ENCODE results near the gene PTPRN2.

PTPRN2 gene

DNA sequence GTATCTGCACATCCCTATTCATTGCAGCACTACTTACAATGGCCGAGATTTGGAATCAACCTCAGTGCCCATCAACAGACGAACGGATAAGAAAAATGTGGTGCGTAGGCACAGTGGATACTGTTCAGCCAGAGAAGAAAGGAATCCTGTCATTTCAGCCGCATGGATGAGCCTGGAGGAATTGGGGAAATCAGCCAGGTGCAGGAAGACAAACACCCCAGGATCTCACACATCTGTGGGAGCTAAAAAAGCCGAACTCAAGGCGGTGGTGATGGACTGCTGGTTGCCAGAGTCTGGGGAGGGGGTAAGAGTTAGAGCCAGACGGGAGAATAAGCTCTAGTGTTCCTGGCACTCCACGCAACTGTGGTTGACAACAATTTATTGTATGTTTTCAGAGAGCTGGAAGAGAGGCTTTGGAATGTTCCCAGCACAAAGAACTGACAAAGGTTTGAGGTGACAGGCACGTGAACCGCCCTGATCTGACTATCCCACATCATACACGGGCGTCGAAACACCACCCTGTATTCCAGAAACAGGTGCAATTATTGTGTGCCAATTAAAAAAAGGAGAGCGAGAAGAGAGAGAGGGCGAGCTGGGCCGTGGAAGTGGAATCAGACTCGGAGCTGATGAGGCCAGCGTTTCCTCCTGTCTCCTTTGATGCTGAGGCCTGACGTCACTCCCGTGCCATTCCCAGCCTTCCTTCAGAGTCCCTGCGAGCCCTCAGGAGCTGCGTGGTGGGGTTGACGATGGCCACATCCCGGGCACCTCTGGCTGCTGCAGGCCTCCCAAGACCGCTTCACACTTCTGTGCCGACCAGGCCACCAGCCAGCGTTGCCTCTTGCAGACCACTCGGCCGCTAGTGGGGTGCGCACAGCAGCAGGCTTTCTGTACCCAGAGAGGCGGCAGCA, 1061.4 kb downstream of the PTPRN2 start:
- no peak for DNase-seq (ENCODE audit: low read depth)

DNA sequence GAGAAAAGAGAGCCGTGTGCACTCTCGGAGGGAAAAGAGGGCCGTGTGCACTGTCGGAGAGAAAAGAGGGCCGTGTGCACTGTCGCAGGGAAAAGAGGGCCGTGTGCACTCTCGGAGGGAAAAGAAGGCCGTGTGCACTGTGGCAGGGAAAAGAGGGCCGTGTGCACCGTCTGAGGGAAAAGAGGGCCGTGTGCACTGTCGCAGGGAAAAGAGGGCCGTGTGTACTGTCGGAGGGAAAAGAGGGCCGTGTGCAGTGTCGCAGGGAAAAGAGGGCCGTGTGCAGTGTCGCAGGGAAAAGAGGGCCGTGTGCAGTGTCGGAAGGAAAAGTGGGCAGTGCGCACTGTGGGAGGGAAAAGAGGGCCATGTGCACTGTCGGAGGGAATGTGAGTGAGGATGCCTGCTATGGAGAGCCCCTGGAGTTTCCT, 1062.1 kb downstream of the PTPRN2 start:
- DNase-seq (ENCODE audit: low read depth), result no peak

DNA sequence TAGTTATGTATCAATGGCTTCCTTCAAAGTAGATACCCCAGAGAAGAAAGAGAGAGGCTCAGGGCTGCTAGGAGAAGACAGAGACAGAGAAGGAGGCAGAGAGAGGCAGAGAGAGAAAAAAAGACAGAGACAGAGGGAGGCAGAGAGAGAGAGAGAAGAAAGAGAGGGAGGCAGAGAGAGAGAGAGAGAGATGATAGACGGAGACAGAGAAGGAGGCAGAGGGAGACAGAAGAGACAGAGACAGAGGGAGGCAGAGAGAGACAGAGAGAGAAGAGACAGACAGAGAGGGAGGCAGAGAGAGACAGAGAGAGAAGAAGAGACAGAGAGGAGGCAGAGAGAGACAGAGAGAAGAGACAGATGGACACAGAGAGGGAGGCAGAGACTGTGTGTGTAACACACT, 1062.9 kb downstream of the PTPRN2 start:
- DNase-seq (ENCODE audit: low read depth), result no peak

DNA sequence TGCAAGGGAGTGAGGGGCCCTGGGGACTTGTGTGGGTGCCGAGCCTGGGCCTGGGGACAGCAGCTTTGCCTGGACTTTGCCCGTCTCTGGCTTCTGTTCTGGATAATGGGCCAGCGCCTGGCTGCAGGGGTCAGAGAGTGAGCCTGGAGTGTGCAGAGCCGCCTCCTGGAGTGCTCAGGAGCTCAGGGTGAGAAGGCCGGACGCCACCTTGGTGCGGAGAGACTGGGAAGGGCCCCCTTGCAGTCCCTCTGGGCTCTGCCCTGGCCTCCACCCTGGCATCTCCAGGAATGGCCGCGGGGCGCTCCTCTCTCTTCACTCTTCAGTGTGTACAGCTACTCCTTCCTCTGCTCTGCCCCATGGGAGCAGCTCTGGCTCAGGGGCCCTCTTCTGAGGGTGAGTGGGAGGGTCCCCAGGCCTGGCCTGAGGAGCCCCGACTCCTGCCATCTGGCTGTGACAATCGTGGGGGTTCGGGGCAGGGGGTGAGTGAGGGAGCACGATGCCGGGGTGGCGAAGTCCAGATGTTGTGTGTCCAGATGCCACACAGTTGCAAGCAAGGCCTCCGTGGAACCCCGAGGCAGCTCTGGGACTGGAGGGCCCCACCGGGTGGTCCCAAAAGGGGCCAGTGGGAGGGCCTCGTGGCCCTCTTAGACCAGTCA, 1063.7 kb downstream of the PTPRN2 start:
- no peak for DNase-seq (ENCODE audit: low read depth)

DNA sequence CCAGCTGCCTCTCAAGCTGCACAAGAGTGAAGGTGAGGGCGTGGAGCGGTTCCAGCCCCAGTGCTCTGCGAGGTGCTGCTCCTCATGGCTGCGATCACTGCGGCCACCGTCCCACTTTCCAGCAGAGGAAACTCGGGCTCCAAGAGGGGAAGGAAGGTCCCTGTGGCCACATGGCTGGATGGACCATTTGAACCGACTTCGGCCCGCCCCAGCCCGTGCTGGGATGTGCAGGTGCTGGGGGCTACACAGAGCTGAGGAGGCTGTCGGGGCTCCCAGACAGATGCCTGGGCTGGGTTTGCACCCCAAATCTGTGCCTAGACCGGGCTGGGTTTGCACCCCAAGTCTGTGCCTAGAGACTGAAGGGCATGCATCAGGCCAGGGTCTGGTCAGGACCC, 1064.3 kb downstream of the PTPRN2 start:
- no peak for DNase-seq (ENCODE audit: low read depth)

DNA sequence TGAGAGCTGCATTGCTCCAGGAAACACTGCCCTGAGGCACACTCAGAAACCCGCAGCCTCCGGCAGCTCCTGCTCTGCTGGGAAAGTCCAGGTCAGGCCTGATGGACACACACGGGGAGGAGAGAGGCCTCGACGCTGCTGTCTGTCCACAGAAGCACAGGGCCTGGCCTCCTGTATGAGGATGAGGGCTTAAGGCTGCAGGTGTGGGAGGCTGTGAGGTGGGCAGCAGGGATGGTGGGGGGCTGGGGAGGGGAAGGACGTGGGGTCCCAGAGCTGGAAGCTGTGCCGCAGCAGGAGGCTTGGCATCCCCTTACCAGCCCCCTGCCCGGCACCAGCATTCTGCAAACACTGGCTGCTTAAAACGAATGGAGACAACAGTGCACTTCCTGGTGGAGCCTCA, 1064.7 kb downstream of the PTPRN2 start:
- no peak for DNase-seq (ENCODE audit: low read depth)

DNA sequence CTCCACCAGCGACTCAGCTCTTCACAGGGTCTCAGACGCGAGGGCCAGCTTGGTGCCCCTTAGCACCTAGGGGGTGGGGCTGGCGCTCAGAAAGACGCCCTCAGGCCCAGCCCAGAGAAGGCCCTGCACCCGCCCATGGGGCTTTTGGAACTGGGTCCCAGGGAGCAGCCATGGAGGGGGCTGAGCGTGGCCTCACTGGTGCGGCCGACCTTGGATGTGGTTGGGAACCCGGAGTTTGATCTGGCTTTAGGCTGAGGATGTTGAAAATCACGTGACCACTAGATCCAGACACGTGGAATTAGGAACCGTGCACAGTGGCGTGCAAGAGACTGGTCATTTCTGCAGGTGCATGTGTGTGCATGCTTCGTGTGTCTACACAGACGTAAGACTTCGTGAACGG, 1065.4 kb downstream of the PTPRN2 start:
- no peak for DNase-seq (ENCODE audit: low read depth)

DNA sequence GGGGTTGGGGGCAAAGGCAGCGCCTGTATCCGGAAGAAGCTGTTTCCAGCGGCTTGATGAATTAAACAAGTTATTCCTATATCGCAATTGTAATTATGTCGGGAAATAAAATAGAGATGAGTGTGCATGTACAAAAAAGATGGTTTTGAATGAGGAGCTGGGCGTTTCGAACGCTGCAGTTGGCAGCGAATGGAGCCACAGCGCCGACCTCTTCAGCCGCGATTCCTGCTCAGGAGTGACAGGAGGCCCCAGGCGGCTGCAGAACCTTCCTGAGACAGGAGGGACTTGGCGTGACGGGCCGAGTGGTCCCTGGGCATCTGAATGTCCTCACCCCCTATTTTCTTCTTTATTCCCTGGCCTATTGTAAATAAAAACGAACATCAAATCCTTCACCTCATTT, 1065.9 kb downstream of the PTPRN2 start:
- no peak for DNase-seq (ENCODE audit: low read depth)

DNA sequence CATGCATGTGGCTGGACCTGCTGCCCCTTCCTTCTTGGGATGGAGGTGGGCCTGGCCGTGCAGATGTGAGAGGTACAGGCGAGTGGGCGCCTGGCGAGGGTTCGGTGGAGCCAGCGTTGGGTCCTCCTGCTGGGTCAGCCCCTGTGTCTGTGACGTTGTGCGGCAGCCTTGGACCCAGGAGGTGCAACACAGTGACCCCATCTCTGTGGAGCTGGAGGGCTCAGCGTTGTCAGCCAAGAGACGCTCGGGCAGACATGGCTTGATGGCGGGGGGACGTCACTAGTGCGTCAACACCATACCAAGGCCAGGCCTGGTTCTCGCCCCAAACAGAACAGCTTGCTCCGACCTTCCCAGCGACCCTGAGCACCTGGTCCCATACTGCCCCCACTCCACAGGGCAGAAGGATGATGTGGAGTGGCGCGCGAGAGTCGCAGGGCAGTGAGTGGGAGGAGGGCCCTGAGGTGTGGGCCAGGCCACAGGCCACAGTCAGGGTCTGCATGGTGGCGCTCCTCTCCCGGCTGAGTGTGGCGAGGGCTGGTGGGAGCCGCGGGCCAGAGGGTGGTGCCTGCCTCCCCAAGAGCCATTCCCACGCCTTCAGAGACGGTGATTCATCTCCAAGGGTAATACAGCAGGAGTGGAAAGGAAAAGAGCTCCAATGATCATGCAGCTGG, 1066.4 kb downstream of the PTPRN2 start:
- DNase-seq (ENCODE audit: low read depth), result no peak

DNA sequence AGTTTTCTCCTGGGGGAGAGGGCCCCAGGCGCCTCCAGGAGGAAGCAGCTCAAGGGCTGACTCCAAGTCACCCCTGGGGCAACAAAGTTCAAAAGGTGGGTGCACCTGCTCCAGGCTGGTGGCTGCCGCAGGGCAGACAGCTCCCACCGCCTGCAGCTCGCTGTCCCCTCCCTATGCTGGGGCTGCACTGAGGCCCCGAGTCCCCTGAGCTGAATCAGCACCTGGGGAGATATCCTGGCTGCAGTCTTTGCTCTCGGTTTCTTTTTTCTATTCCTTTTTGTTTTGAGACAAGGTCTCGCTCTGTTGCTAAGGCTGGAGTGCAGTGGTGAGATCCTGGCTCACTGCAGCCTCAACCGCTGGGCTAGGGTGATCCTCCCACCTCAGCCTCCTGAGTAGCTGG, 1067.4 kb downstream of the PTPRN2 start:
- no peak for DNase-seq (ENCODE audit: low read depth)

DNA sequence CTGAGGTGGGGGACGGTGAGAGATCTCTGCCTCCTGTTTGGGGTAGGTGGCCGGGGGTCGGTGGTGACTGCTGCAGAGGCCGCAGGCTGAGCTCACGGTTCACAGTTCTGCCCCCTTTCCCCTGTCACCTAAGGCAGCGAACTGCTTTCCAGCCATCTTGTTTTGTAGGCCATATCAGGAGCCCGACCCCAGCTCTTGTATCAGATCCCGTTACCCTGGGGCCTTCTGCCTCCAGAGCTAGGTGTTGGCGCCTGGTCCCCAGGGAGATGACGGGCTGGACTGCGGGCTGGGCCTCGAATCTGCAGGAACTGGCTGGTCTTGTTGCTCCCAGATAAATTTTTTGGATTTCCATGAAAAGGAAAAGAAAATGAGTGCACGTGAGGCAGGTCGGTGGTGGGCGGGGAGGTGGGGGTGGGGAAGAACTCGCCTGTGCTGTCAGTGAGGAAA, 1067.8 kb downstream of the PTPRN2 start:
- DNase-seq (ENCODE audit: low read depth), result no peak

DNA sequence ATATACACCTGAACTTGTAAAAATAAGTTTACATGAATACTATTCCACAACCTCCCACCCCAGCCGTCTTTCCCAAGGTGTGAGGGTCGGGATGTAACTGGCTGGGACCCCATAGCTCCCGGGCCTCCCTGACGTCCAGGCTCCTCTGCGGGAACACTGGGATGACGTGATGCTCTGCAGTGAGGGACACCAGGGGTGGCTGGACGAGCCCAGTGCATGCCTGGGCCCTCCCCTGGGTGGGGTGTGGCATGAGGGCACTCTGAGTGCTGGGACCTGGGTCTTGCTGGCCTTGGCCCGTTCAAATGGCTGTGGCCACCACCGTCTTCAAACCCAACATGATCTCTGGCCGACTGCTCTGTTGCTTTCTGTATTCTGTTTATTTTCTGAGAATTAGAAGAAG, 1068.4 kb downstream of the PTPRN2 start:
- no peak for DNase-seq (ENCODE audit: low read depth)

DNA sequence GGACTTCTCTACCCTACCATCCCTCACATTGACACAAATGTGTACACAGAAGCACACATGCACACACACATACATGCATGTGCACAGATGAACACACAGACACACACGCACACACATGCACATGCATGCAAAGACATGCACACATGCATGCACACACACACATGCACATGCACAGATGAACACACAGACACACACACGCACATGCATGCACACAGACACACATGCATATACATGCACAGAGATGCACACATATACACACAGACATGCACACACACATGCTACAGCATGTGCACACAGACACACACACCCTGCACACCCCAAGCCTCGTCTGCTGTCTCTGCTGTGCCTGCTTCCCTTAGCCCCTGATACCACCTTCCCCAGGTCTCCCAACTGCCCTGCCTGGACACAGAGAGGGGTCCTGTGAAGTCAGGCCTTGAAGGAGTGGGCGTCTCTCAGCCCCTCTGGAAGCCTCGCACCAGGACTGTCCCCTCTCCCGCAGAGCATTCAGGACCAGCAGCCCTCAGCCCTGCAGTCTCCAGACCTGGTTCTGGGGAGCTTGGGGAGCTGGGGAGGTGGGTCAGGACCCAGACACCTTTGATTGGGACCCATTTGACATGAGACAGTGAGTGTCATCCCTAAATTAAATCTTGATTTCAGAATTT, 1069.0 kb downstream of the PTPRN2 start:
- DNase-seq (ENCODE audit: low read depth), result no peak

DNA sequence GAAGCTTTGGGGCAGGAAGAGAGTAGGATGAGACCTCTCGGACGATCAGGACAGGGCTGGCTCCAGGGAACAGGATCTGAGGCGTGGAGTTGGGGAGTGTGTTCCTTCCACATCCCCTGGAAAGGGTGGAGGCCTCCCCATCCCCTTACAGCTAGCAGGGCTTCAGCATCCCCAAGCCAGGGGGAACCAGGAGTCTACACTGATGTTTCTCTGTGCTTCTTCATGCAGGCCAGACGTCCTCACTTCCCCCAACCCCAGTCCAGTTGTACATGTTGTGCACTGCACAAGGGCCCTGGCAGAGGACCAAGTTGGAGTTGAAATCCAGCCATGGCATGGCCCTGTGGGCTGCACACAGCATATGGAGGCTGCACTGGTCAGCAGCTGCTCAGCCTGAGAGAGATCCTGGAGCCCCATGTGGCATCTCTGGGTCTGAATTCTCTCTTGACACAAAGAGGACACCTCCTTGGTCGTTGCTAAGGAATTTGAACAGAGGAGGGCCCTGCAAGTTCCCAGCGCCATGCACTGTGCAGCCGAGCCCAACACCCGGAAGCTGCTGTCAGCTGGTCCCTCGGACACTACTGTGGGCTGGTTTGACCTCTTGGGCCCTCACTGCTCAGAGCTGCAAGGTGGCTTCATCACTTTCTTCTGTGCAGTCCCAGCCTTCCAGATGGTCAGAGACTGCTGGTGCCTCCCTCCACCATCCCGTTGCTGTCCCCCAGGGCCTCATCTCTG, 1069.7 kb downstream of the PTPRN2 start:
- DNase-seq (ENCODE audit: low read depth), result no peak

DNA sequence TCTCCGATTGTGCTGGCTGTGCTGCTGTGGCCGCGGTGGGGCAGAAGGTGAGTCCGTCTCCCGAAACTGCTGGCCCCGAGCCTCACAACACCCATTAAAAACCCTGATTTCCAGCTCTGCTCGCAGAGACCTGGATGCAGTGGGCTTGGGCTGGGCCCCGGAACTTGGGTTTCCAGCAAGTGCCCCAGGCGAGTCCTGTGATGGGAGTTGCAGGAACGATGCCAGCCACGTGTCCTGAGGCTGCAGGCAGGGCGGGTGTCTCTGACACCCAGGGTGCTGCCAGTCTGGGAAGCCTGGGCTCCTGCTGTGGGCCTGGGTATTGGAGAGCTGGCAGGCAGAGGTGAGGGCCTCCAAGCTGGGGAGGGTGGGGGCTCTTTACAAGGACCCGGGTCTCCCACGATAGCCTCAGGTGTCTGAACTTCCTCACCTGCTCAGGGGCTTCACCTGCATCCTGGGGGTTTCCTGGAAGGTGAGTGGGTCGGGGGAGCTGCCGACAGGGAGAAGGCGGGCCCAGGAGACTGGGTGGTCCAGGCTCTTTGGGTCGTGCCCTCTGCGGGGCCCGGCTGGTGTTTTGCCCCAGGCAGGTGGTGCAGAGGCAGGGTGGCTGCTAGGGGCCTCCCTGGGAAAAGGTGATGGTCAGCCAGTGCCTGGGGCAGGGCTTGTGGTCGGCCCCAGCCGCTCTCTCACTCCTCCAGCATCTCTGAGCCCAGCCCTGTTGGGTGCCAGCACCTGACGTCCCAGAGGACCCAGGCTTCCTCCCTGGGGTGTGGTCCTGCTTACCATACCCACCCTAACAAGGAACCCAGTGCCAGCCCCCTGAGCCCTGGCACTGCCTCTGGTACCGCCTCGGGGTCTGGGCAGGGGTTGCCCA, 1070.5 kb downstream of the PTPRN2 start:
- DNase-seq (ENCODE audit: low read depth), result no peak

DNA sequence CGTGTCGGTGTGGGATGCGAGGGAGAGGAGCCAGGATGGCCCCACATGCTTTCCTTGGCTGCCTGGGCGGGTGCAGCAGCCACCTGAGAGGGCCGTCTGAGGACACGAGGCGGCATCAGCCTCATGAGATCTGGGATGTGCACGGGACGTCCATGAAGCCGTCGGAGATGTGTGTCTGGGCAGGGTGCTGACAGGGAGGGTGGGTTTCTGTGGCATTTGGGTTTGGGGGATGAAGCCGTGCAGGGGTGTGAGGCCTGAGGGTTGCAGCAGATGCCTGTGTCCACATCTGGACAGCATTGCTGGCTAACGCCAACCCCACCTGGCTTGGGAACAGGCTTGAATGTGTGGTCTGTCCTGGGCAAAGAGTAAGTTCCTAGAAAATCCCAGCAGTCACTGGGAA, 1071.3 kb downstream of the PTPRN2 start:
- DNase-seq (ENCODE audit: low read depth), result no peak

DNA sequence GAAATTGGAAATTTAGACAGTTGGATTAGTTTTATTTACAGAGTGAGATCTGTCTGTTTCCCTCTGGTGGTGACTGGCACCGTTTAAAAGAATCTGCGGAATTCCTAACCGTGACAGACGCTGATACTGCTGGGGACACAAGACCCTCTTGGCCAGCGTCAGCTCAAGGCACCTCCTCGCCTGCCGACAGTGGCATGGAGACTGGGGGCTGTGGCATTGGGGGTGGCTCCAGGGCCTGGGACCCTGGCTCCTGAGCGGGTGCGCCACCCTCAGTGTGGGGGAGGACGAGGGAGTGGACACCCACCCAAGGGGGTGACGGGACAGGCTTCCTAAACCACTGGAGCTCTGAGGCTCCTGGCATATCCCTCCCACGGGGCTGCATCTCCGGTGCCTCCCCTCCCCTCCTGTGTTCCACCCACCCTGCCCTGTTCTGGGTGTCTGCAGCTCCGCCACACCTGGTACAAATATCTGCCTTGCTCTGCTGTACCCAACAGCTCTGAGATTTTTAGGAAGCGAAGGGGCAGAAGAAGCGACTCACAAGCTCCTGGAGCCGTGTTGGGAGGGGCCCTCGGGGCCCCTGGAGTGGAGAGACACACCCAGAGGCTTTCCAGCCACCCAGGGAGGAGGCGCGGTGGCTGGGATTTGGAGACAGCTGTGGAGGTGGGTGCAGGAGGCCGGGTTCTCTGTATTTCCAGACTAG, 1072.1 kb downstream of the PTPRN2 start:
- no peak for DNase-seq (ENCODE audit: low read depth)

DNA sequence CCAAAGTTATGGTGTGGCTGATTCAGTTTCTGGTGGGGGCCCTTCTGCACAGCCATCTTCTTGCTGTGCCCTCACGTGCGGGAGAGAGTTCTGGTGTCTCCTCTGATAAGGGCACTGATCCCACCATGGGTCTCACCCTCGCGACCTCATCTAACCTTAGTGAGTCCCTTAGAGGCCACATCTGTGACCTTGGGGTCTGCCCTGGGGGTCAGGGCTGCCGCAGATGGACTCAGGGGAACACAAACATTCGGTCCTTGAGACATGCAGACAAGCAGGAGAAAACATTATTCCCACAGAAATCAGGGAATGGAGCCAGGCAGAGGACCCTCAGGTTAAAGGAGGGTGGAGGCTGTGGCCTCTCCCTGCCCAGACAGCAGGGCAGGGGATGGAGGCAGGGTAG, 1072.9 kb downstream of the PTPRN2 start:
- no peak for DNase-seq (ENCODE audit: low read depth)

DNA sequence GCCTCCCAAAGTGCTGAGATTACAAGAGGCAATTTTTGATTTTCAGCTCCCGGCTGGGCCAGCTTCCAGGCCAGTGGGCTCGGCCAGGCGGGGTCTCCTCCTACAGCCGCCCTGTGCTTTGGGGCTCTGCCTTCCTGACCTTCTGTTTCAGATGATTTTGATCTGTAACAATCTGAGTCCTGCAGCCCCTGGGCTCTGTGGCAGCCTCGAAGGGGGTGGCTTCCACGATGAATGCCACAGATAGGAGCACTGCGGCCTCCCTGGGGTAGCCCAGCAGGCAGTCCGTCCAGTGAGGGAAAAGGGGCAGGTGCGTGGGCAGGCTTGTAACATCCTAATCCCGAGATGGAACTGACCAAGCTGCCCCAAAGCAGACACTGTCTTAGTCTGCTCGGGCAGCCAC, 1073.3 kb downstream of the PTPRN2 start:
- no peak for DNase-seq (ENCODE audit: low read depth)

DNA sequence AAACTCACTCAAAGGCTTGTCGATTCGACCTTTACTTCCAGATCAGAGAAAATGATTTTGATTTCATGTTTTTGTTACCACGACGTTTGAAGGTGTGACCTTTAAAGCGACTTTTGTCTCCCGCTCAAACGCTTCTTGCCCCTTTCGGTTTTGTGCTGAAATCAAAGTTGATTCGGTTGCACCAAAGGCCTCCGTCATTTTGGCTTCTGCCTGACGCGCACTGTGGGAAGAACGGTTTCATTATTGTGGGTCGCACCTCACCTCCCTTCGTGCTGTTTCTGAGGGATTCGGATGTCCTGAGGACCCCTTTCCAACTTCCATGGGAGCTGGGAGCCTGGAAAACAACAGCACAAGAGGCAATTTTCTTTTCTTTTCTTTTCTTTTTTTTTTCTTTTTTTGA, 1073.9 kb downstream of the PTPRN2 start:
- DNase-seq (ENCODE audit: low read depth), result no peak

All from HS-5 (cell line).